Tibial nerve (tissue), 4 donors: Measurements from ENCODE around the gene ATP8A1.

ENCODE experiments used
- CTCF ChIP-seq, 5 experiments: fragments of 200-600 bp in 3 of 5; fragments of 450-650 bp in 2 of 5; sonication (generic) in 3 of 5; IDR thresholded peaks; one replicate each; pipeline ENCODE4 v1.5.1; 2016 to 2019; ENCODE audit warnings: antibody characterized with exemption in 5 of 5, mild to moderate bottlenecking in 3 of 5, moderate library complexity in 2 of 5
- EP300 ChIP-seq, 2 donors: sonication (generic); formaldehyde crosslinking; IDR thresholded peaks; one replicate each; pipeline ENCODE4 v1.6.1; 2017; ENCODE audit warnings: antibody characterized with exemption in 2 of 2, mild to moderate bottlenecking in 1 of 2
- POLR2A ChIP-seq, 2 donors: fragments of 450-650 bp; IDR thresholded peaks; one replicate each; pipeline ENCODE4 v1.6.1; 2017; ENCODE audit warnings: antibody characterized with exemption in 2 of 2, mild to moderate bottlenecking in 2 of 2, moderate library complexity in 2 of 2

GRCh38 chr4:42653626-42654560 is 3.0 kb downstream of the ATP8A1 start:
- TF ChIP-seq CTCF (IDR thresholded peaks at IDR 0.05) (no peak), POLR2A (IDR thresholded peaks at IDR 0.05) (no peak), EP300 (IDR thresholded peaks at IDR 0.05) (no peak)
